ENCODE measurements around the gene BTG3.

BTG3 gene

GRCh38 chr21:17612565-17613241, at the start of gene BTG3:
Gene BTG3 (minus strand): TSS chr21:17612901. CDS start chr21:17609144, 3,757 bp downstream.
- TF ChIP-seq GATA2 (IDR thresholded peaks at IDR 0.05; ENCODE audit: low read depth, low read length) (no peak), GATA3 (IDR thresholded peaks at IDR 0.05; ENCODE audit: low read depth, low read length) (no peak)

- TF ChIP-seq GATA2 (IDR thresholded peaks at IDR 0.05; ENCODE audit: low read depth, low read length) (no peak), GATA3 (IDR thresholded peaks at IDR 0.05; ENCODE audit: low read depth, low read length) (no peak)
These were observed 48.2 kb upstream of the BTG3 start for GRCh38 chr21:17660862-17661261.

GRCh38 chr21:17660452-17660851, 47.8 kb upstream of the BTG3 start:
- no peak for TF ChIP-seq GATA2 (IDR thresholded peaks at IDR 0.05; ENCODE audit: low read depth, low read length)
- no peak for TF ChIP-seq GATA3 (IDR thresholded peaks at IDR 0.05; ENCODE audit: low read depth, low read length)

GRCh38 chr21:17658931-17659330, 46.2 kb upstream of the BTG3 start:
- TF ChIP-seq GATA2 (IDR thresholded peaks at IDR 0.05; ENCODE audit: low read depth, low read length) (no peak), GATA3 (IDR thresholded peaks at IDR 0.05; ENCODE audit: low read depth, low read length) (no peak)

GRCh38 chr21:17651526-17651925, 38.8 kb upstream of the BTG3 start:
- TF ChIP-seq GATA2 (IDR thresholded peaks at IDR 0.05; ENCODE audit: low read depth, low read length) = no peak
- TF ChIP-seq GATA3 (IDR thresholded peaks at IDR 0.05; ENCODE audit: low read depth, low read length) = no peak

GRCh38 chr21:17650292-17650691, 37.6 kb upstream of the BTG3 start:
- TF ChIP-seq GATA3 (IDR thresholded peaks at IDR 0.05; ENCODE audit: low read depth, low read length) = no peak
- no peak for TF ChIP-seq GATA2 (IDR thresholded peaks at IDR 0.05; ENCODE audit: low read depth, low read length)

- no peak for TF ChIP-seq GATA3 (IDR thresholded peaks at IDR 0.05; ENCODE audit: low read depth, low read length)
- no peak for TF ChIP-seq GATA2 (IDR thresholded peaks at IDR 0.05; ENCODE audit: low read depth, low read length)
These were observed 34.1 kb upstream of the BTG3 start for GRCh38 chr21:17646790-17647189.

GRCh38 chr21:17644186-17644585, 31.5 kb upstream of the BTG3 start:
- TF ChIP-seq GATA2 (IDR thresholded peaks at IDR 0.05; ENCODE audit: low read depth, low read length) = no peak

- no peak for TF ChIP-seq GATA2 (IDR thresholded peaks at IDR 0.05; ENCODE audit: low read depth, low read length)
- TF ChIP-seq GATA3 (IDR thresholded peaks at IDR 0.05; ENCODE audit: low read depth, low read length) = no peak
These were observed 28.1 kb upstream of the BTG3 start for GRCh38 chr21:17640821-17641220.

GRCh38 chr21:17636711-17637110, 24.0 kb upstream of the BTG3 start:
- TF ChIP-seq GATA2 (IDR thresholded peaks at IDR 0.05; ENCODE audit: low read depth, low read length) (no peak), GATA3 (IDR thresholded peaks at IDR 0.05; ENCODE audit: low read depth, low read length) (no peak)

GRCh38 chr21:17631195-17631594, 18.5 kb upstream of the BTG3 start:
- no peak for TF ChIP-seq GATA2 (IDR thresholded peaks at IDR 0.05; ENCODE audit: low read depth, low read length)
- no peak for TF ChIP-seq GATA3 (IDR thresholded peaks at IDR 0.05; ENCODE audit: low read depth, low read length)

- no peak for TF ChIP-seq GATA3 (IDR thresholded peaks at IDR 0.05; ENCODE audit: low read depth, low read length)
- TF ChIP-seq GATA2 (IDR thresholded peaks at IDR 0.05; ENCODE audit: low read depth, low read length) = no peak
These were observed 9.3 kb upstream of the BTG3 start for GRCh38 chr21:17622018-17622417.

GRCh38 chr21:17616831-17617230, 4.1 kb upstream of the BTG3 start:
- TF ChIP-seq GATA2 (IDR thresholded peaks at IDR 0.05; ENCODE audit: low read depth, low read length) (no peak), GATA3 (IDR thresholded peaks at IDR 0.05; ENCODE audit: low read depth, low read length) (no peak)

GRCh38 chr21:17613242-17613676, 558 bp upstream of the BTG3 start:
- TF ChIP-seq GATA2 (IDR thresholded peaks at IDR 0.05; ENCODE audit: low read depth, low read length) (no peak), GATA3 (IDR thresholded peaks at IDR 0.05; ENCODE audit: low read depth, low read length) (no peak)

GRCh38 chr21:17612023-17612564, 607 bp downstream of the BTG3 start:
- TF ChIP-seq GATA2 (IDR thresholded peaks at IDR 0.05; ENCODE audit: low read depth, low read length) (no peak), GATA3 (IDR thresholded peaks at IDR 0.05; ENCODE audit: low read depth, low read length) (no peak)

All from SH-SY5Y (cell line).